ENCODE data around the gene XYLB.
"Not testable (repeated sequence)": the region's sequence is repeated elsewhere in the genome, so short reads cannot be mapped to it uniquely, and the experiment has no call there.

XYLB gene

GRCh38 chr3:38314764-38315487 lies 31.7 kb upstream of the XYLB start:
- Histone ChIP-seq H3K36me3 (replicated peaks) (no peaks in the 10 kb centered on the region), H3K4me3 (no peak overlapping the region), H3K27me3 (ENCODE audit: low read depth) (no peaks in the 10 kb centered on the region), H3K9me3 (no peaks in the 10 kb centered on the region), H3K4me1 (no peaks in the 10 kb centered on the region)
- no peak for DNase-seq (ENCODE audit: low spot score in 2 of 2)
- in situ Hi-C loops (cut with MboI; ENCODE audit: low sequenced_read_pairs), result no loop called here

GRCh38 chr3:38315488-38316230 lies 30.9 kb upstream of the XYLB start:
- Histone ChIP-seq H3K9me3 (no peaks in the 10 kb centered on the region), H3K36me3 (replicated peaks) (no peaks in the 10 kb centered on the region), H3K4me1 (no peaks in the 10 kb centered on the region), H3K4me3 (no peak overlapping the region), H3K27me3 (ENCODE audit: low read depth) (no peaks in the 10 kb centered on the region)
- in situ Hi-C loops (cut with MboI; ENCODE audit: low sequenced_read_pairs), result no loop called here
- no peak for DNase-seq (ENCODE audit: low spot score in 2 of 2)

- H3K27me3 ChIP-seq (ENCODE audit: low read depth), result peaks cover under 1% of the 10 kb centered on the region; the same call in 1 of the 2 replicates
- in situ Hi-C loops (cut with MboI; ENCODE audit: low sequenced_read_pairs), result no loop called here
- H3K36me3 ChIP-seq (replicated peaks), result no peaks in the 10 kb centered on the region
- H3K4me3 ChIP-seq, result no peak overlapping the region
- no peaks in the 10 kb centered on the region for H3K4me1 ChIP-seq
- H3K9me3 ChIP-seq, result no peaks in the 10 kb centered on the region
- no peak for DNase-seq (ENCODE audit: low spot score in 2 of 2)
Measured at GRCh38 chr3:38316356-38317191, 30.0 kb upstream of the XYLB start.

GRCh38 chr3:38317192-38317759 lies 29.3 kb upstream of the XYLB start:
- no peaks in the 10 kb centered on the region for H3K36me3 ChIP-seq (replicated peaks)
- H3K9me3 ChIP-seq, result no peaks in the 10 kb centered on the region
- DNase-seq (ENCODE audit: low spot score in 2 of 2), result no peak
- in situ Hi-C loops (cut with MboI; ENCODE audit: low sequenced_read_pairs), result no loop called here
- no peak overlapping the region for H3K4me3 ChIP-seq
- peaks cover 5% of the 10 kb centered on the region; the same call in 1 of the 2 replicates for H3K27me3 ChIP-seq (ENCODE audit: low read depth)
- no peaks in the 10 kb centered on the region for H3K4me1 ChIP-seq

- DNase-seq (ENCODE audit: low spot score in 2 of 2), result no peak
- Histone ChIP-seq H3K36me3 (replicated peaks) (no peaks in the 10 kb centered on the region), H3K9me3 (no peaks in the 10 kb centered on the region), H3K4me1 (no peaks in the 10 kb centered on the region), H3K27me3 (ENCODE audit: low read depth) (peaks cover 5% of the 10 kb centered on the region; the same call in 1 of the 2 replicates), H3K4me3 (no peak overlapping the region)
- in situ Hi-C loops (cut with MboI; ENCODE audit: low sequenced_read_pairs), result no loop called here
Measured at GRCh38 chr3:38318766-38319671, 27.6 kb upstream of the XYLB start.

GRCh38 chr3:38320638-38321037 lies 25.9 kb upstream of the XYLB start:
- H3K9me3 ChIP-seq; H3K4me1 ChIP-seq; in situ Hi-C loops (cut with MboI; ENCODE audit: low sequenced_read_pairs); H3K36me3 ChIP-seq (replicated peaks); DNase-seq (ENCODE audit: low spot score in 2 of 2); H3K27me3 ChIP-seq (ENCODE audit: low read depth); H3K4me3 ChIP-seq: not testable (repeated sequence)

GRCh38 chr3:38323060-38323459 lies 23.5 kb upstream of the XYLB start:
- no peak overlapping the region for H3K4me3 ChIP-seq
- in situ Hi-C loops (cut with MboI; ENCODE audit: low sequenced_read_pairs), result no loop called here
- peaks cover 4% of the 10 kb centered on the region for H3K9me3 ChIP-seq
- H3K36me3 ChIP-seq (replicated peaks), result no peaks in the 10 kb centered on the region
- no peak for DNase-seq (ENCODE audit: low spot score in 2 of 2)
- H3K4me1 ChIP-seq, result no peaks in the 10 kb centered on the region
- H3K27me3 ChIP-seq (ENCODE audit: low read depth), result peaks cover 5% of the 10 kb centered on the region; the same call in 1 of the 2 replicates

GRCh38 chr3:38325256-38325655 lies 21.3 kb upstream of the XYLB start:
- in situ Hi-C loops (cut with MboI; ENCODE audit: low sequenced_read_pairs), result no loop called here
- peaks cover 4% of the 10 kb centered on the region for H3K9me3 ChIP-seq
- DNase-seq (ENCODE audit: low spot score in 2 of 2), result no peak
- H3K4me1 ChIP-seq, result no peaks in the 10 kb centered on the region
- H3K27me3 ChIP-seq (ENCODE audit: low read depth), result peaks cover 5% of the 10 kb centered on the region; the same call in 1 of the 2 replicates
- H3K36me3 ChIP-seq (replicated peaks), result no peaks in the 10 kb centered on the region
- H3K4me3 ChIP-seq, result no peak overlapping the region

- Histone ChIP-seq H3K4me3 (no peak overlapping the region), H3K36me3 (replicated peaks) (no peaks in the 10 kb centered on the region), H3K27me3 (ENCODE audit: low read depth) (no peaks in the 10 kb centered on the region), H3K9me3 (peaks cover 4% of the 10 kb centered on the region), H3K4me1 (no peaks in the 10 kb centered on the region)
- DNase-seq (ENCODE audit: low spot score in 2 of 2), result no peak
- in situ Hi-C loops (cut with MboI; ENCODE audit: low sequenced_read_pairs), result no loop called here
Measured at GRCh38 chr3:38327335-38328009, 19.1 kb upstream of the XYLB start.

GRCh38 chr3:38331257-38332022 lies 15.1 kb upstream of the XYLB start:
- Histone ChIP-seq H3K36me3 (replicated peaks) (no peaks in the 10 kb centered on the region), H3K27me3 (ENCODE audit: low read depth) (no peaks in the 10 kb centered on the region), H3K4me3 (no peak overlapping the region), H3K9me3 (peaks cover 4% of the 10 kb centered on the region), H3K4me1 (no peaks in the 10 kb centered on the region)
- no peak for DNase-seq (ENCODE audit: low spot score in 2 of 2)
- in situ Hi-C loops (cut with MboI; ENCODE audit: low sequenced_read_pairs), result no loop called here

- H3K9me3 ChIP-seq, result peaks cover 3% of the 10 kb centered on the region
- H3K4me1 ChIP-seq, result no peaks in the 10 kb centered on the region
- no peak for DNase-seq (ENCODE audit: low spot score in 2 of 2)
- H3K27me3 ChIP-seq (ENCODE audit: low read depth), result no peaks in the 10 kb centered on the region
- no peaks in the 10 kb centered on the region for H3K36me3 ChIP-seq (replicated peaks)
- no peak overlapping the region for H3K4me3 ChIP-seq
- in situ Hi-C loops (cut with MboI; ENCODE audit: low sequenced_read_pairs), result no loop called here
Measured at GRCh38 chr3:38332201-38332600, 14.4 kb upstream of the XYLB start.

Measured in HAP-1 (cell line).